Activated T-helper 1 cell treated with Interleukin-2 at 50 U/mL for 16 hours (primary cell): Measurements from ENCODE around the gene CLDN18.

ENCODE experiments used
- DNase-seq: peaks from one replicate; pipeline ENCODE4 v3.0.0-alpha.2; 2020; ENCODE audit warnings: low read depth

Gene CLDN18

DNA sequence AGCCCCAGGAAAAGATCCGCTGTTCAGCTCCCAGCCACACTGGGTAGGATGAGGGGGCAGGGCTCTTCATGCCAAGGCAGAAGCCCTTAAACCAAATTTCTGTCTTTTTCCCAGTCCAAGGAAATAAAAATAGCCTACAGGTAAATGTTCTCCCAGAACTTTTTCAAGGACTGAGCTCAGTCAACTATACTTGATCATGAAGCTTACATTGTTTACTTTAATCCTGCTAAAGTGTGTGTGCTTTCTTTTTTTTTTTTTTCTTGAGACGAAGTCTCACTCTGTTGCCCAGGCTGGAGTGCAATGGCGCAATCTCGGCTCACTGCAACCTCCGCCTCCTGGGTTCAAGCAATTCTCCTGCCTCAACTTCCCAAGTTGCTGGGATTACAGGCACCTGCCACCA lies 17.9 kb downstream of the CLDN18 start:
- no peak for DNase-seq

DNA sequence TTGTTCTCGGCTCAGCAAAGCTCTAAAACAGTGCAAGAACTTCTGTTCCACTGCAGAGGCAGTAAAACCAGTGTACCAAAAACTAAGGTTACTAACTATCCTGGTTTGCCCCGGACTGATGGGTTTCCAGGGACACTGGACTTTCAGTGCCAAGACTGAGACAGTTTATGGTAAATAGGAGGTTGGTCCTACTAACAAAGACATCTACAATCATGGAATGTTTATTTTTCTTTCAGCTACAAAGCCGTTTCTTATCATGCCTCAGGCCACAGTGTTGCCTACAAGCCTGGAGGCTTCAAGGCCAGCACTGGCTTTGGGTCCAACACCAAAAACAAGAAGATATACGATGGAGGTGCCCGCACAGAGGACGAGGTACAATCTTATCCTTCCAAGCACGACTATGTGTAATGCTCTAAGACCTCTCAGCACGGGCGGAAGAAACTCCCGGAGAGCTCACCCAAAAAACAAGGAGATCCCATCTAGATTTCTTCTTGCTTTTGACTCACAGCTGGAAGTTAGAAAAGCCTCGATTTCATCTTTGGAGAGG lies 20.8 kb downstream of the CLDN18 start:
- no peak for DNase-seq

DNA sequence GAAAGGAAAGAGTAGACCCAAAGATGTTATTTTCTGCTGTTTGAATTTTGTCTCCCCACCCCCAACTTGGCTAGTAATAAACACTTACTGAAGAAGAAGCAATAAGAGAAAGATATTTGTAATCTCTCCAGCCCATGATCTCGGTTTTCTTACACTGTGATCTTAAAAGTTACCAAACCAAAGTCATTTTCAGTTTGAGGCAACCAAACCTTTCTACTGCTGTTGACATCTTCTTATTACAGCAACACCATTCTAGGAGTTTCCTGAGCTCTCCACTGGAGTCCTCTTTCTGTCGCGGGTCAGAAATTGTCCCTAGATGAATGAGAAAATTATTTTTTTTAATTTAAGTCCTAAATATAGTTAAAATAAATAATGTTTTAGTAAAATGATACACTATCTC lies 21.6 kb downstream of the CLDN18 start:
- no peak for DNase-seq

DNA sequence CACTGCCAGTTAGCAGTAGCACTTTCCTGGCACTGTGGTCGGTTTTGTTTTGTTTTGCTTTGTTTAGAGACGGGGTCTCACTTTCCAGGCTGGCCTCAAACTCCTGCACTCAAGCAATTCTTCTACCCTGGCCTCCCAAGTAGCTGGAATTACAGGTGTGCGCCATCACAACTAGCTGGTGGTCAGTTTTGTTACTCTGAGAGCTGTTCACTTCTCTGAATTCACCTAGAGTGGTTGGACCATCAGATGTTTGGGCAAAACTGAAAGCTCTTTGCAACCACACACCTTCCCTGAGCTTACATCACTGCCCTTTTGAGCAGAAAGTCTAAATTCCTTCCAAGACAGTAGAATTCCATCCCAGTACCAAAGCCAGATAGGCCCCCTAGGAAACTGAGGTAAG lies 22.6 kb downstream of the CLDN18 start:
- no peak for DNase-seq

DNA sequence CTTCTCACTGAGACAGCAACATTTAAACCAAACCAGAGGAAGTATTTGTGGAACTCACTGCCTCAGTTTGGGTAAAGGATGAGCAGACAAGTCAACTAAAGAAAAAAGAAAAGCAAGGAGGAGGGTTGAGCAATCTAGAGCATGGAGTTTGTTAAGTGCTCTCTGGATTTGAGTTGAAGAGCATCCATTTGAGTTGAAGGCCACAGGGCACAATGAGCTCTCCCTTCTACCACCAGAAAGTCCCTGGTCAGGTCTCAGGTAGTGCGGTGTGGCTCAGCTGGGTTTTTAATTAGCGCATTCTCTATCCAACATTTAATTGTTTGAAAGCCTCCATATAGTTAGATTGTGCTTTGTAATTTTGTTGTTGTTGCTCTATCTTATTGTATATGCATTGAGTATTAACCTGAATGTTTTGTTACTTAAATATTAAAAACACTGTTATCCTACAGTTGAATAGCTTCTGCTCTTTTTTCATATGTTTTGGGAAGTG lies 23.3 kb downstream of the CLDN18 start:
- DNase-seq = no peak

GRCh38 chr3:138034918-138035317 lies 25.0 kb downstream of the CLDN18 start:
- no peak for DNase-seq

DNA sequence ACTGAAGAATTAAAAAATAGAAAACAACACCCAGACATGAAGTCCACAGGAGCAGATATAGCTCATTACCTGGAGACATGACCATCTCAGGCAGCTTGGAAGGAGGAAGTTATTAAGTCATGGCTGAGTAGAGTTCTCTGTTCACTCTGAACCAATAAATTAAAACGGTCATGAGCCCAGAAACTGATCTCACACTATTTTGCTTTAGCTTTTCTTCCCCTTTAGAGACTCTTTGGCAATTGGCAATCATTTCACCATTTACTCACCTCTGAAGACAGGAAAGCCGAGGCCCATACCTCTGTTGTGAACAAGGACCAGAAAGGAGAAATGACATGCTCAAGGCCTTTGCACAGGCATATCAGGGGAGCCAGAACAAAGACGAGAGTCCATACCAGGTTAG lies 26.6 kb downstream of the CLDN18 start:
- DNase-seq = no peak

DNA sequence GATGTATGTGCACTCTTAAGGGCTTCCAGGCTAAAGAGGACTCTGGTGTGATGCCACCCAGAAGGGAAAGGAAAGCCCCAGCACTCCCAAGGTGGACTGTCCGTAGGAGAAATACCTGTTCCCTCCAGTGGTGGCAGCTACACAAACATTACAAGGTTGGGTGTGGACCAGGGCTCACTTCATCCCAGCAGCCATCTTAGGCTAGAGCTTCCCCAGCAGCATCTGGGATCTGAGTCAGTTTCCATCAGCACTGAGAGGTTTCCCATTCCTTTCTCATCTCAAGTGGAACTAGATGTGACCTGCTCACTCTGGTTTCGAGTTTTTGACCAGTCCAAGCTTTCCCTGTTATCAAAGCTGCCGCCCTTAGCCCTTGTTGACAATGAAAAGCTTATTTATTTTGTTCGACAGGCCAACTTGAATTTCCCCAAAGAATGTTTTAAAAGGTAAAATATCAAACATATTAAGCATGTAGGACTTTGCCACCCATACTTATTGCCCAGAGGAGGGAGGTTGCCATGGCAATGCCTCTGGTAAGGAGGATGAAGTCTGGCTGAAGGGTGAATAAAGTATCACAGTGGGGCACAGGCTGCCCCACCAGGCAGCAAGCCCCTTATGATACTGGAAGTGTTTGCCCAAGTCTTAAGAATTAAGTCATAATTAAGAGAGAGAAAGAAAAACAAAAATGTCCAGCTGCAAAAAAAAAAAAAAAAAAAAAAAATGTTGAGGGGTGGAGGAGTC lies 28.9 kb downstream of the CLDN18 start:
- DNase-seq = no peak

GRCh38 chr3:138042043-138042442 lies 32.1 kb downstream of the CLDN18 start:
- no peak for DNase-seq

DNA sequence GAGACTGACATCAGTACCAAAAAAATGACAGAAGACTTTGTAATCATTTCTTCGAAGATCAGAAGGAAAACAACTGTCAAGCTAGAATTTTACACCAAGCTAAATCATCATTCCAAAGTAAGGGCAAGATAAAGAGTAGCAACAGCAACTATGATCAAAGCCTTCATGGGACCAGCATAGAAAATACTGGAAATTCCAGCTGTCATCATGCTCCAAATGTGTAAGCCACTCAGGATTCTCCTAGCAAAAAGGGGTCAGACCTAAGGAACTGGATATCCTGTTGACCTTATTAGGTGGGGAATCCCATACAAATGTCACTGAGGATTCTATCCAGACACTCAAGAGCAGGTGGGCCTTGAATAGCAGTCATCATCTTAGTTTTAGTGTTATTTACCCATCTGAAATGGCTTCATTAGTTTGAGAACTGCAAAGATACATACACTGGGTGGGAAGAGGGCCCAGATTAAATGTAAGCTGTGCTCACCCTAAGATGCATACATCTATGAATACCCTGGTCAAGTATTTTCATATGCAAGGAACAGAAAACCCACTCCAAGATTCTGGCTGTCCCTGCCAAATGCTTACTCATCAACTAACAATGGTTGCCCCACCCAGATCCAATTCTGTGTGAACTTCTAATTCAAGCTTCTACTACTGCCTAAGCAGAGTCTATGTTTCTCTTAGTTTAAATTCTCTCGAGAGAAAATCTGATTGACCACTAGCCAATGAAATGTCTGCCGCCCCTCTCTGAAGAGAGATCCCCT lies 33.5 kb downstream of the CLDN18 start:
- no peak for DNase-seq

GRCh38 chr3:138046085-138046484 lies 36.1 kb downstream of the CLDN18 start:
- no peak for DNase-seq

DNA sequence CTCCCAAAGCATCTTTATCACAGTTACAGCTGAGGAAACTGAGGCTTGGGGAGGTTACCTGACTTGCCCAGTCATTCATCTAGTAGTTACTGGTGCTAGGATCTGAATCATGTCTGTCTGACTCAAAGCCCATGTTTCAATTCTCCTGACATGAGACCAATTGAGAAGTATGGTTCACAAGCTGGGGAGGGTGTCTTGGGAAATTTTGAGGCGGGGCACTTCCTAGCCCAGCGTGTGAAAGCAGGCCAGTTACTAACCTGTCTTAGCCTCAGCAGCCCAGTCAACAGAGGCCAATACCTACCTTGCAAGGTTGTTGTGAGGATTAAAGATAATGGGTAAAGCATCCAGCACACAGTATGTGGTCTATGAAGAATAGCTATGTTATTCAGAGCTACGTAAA lies 37.0 kb downstream of the CLDN18 start:
- DNase-seq = no peak

- DNase-seq = no peak
Observed at GRCh38 chr3:138047596-138048158, 37.7 kb downstream of the CLDN18 start.

DNA sequence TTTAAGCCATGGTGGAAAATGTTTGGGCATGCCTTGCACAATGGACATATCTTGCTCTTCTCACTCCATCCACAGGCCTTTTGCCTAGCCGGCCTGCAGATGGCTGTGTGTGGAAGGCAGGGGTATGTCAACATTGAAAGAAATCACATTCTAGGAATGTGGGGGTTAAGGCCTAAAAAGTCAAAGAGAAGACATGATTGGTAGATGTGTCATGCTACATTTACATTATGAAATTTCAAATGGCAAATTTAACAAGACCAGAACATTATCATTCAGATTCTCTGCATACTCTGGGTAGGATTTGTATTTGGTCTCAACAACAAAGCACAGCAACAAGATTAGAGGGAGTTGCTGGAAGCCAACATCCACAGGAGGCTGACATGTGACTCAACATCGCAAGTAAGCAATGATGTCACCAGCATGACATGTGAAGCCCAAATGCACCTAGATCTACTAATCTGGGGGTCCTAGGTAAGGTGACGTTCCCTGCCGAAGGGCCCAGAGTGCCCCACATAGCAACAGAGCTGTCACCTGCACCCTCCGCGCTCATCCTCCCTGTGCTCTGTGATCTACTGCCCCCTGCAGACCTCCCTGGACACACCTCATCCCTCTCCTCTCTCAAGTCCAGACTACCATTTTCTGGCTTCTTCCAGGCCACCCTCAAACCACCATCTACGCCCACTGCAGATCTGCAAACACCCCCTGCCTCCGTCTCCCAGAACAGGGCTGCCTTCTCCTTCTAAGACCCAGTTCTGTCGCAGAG lies 39.4 kb downstream of the CLDN18 start:
- DNase-seq = no peak

DNA sequence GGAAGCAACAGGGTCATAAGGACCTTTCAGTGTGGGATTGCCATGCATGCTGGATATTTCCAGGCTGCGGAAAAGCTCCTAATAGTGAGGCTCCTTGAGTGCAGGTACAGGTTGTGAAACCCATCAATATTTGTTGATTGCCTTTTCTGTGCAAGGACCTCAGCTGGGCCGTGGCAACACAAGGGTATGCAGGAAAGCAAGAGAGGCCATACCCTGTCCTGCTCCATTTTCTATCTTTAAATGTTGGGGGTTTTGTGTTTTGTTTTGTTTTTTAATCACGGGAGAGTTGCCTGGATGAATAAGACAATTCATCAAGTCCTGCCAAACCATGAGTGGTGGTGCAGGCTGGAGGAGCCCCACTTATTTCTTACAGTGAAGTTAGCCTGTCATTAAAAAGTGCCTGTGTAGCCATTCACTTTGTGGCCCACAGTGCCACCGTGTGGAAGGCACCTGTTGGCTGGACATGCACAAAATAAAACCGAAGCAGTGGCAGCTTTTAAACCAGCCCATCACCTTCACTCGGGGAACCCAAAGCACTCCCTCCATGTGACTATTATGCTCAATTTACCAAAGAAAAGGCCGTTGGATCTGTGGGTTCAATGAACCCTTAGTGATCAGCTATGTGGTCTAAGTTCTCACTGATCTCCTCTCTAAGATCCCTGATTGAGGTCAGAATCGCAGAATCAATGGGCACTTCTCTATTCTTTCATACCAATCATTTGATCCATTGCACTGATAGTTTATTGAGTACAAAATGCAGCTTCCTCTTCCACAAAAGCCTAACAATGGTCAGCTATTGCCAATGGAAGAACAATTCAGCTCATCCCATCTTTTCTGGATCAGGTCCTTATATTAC lies 42.2 kb downstream of the CLDN18 start:
- DNase-seq = no peak

DNA sequence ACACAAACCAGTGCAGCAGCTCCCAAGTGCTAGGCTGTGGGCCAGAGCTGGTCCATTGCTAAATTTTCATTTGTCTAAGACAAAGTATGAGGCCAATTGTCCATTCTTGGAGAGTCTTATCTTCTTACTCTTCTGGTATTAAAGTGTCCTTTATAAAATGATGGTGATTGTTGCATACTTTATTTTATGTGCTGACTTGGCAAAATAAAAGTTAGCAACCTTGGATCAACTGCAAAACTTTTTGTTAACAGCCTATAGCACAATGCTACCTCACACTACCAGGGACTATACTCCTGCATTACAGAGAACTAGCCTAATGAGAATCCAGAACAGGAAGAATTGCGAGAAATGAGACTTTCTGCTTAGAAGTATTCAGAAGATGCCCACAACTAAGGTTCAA lies 44.1 kb downstream of the CLDN18 start:
- no peak for DNase-seq

GRCh38 chr3:138057384-138057783 lies 47.4 kb downstream of the CLDN18 start:
- no peak for DNase-seq

DNA sequence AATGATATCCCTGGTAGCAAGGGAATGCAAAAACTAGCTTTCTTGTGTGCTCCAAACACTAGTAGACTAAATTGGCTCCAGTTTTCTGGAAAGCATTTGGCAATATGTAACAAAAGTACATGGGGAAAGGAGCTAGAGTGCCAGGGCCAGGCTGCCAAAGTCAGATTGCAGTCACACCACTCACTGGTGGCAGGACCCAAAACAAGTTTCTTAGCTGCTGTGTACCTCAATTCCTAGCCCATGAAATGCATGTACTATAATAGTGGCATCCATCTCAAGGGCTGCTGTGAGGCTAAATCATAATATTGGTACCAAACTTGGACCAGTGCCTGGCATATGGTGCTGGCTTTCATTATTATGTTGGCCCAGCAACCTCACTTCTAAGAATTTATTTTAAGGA lies 49.3 kb downstream of the CLDN18 start:
- no peak for DNase-seq

GRCh38 chr3:138060792-138061191 lies 50.8 kb downstream of the CLDN18 start:
- DNase-seq = no peak

DNA sequence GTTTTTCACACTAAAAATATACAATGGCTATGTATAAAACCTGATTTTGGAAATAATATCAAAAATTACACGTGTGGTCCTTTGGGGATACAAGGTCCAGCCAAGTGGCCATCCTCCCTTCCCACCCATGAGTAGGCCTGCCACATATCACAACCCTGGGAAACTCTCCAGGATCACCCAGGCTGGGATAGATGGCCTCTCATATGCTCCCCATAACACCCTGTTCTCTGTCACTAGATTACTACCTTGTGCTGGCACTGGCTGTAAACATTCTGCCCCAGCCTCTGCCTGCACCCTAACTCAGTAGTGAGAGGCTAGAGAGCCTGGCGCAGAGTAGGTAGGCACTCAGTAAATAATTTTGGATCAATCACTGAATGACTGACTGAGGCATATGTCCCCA lies 52.1 kb downstream of the CLDN18 start:
- DNase-seq = no peak

GRCh38 chr3:138062626-138063025 lies 52.7 kb downstream of the CLDN18 start:
- DNase-seq = no peak
